Stimulated activated CD4-positive, alpha-beta T cell treated with anti-CD3 and anti-CD28 coated beads, Interleukin-12 subunit alpha, Interleukin-12 subunit beta, amount 100 ng/mL, for 4 hours (primary cell): Measurements from ENCODE around the gene TRAF1.

Experiments
- DNase-seq: peaks from one replicate; pipeline ENCODE4 v3.0.0-alpha.2; 2020

Gene TRAF1

GRCh38 chr9:120904061-120904977, 22.3 kb downstream of the TRAF1 start:
- no peak for DNase-seq

- no peak for DNase-seq
Measured at GRCh38 chr9:120902569-120903535, 23.7 kb downstream of the TRAF1 start.

- no peak for DNase-seq
Measured at GRCh38 chr9:120901755-120902568, 24.6 kb downstream of the TRAF1 start.

GRCh38 chr9:120900824-120901223, 25.8 kb downstream of the TRAF1 start:
- no peak for DNase-seq

GRCh38 chr9:120899490-120900068, 27.0 kb downstream of the TRAF1 start:
- no peak for DNase-seq

GRCh38 chr9:120898396-120898795, 28.2 kb downstream of the TRAF1 start:
- no peak for DNase-seq

GRCh38 chr9:120895951-120896350, 30.6 kb downstream of the TRAF1 start:
- DNase-seq = no peak

- DNase-seq = no peak
Measured at GRCh38 chr9:120894321-120895148, 32.1 kb downstream of the TRAF1 start.

GRCh38 chr9:120893611-120894307, 32.8 kb downstream of the TRAF1 start:
- no peak for DNase-seq

- no peak for DNase-seq
Measured at GRCh38 chr9:120892748-120893610, 33.6 kb downstream of the TRAF1 start.

GRCh38 chr9:120891884-120892747, 34.5 kb downstream of the TRAF1 start:
- DNase-seq = no peak

- DNase-seq = no peak
Measured at GRCh38 chr9:120891245-120891883, 35.2 kb downstream of the TRAF1 start.

- DNase-seq = no peak
Measured at GRCh38 chr9:120890320-120891244, 36.0 kb downstream of the TRAF1 start.

GRCh38 chr9:120889606-120890271, 36.9 kb downstream of the TRAF1 start:
- no peak for DNase-seq

GRCh38 chr9:120888626-120889025, 38.0 kb downstream of the TRAF1 start:
- DNase-seq = no peak

GRCh38 chr9:120886490-120886967, 40.1 kb downstream of the TRAF1 start:
- DNase-seq = no peak
